Rectal smooth muscle tissue (tissue), 1 donor: ENCODE data around the gene ADAM22.

ENCODE experiments used
- H3K27ac ChIP-seq: one replicate; pipeline ENCODE4 v1.7.0; 2013; ENCODE audit warnings: low read depth, low read length, inconsistent platforms
- H3K27me3 ChIP-seq: one replicate; pipeline ENCODE4 v1.7.0; 2013; ENCODE audit warnings: low read length; ENCODE audit not compliant: control insufficient read depth, insufficient read depth
- H3K36me3 ChIP-seq: one replicate; pipeline ENCODE4 v1.7.0; 2013; ENCODE audit warnings: low read length; ENCODE audit not compliant: control insufficient read depth, insufficient read depth
- H3K4me1 ChIP-seq: one replicate; pipeline ENCODE4 v1.7.0; 2013; ENCODE audit warnings: low read length; ENCODE audit not compliant: control insufficient read depth, insufficient read depth
- H3K4me3 ChIP-seq: one replicate; pipeline ENCODE4 v1.7.0; 2013; ENCODE audit warnings: low read length
- H3K9ac ChIP-seq: one replicate; pipeline ENCODE4 v1.7.0; 2013; ENCODE audit warnings: low read length

Gene ADAM22

DNA sequence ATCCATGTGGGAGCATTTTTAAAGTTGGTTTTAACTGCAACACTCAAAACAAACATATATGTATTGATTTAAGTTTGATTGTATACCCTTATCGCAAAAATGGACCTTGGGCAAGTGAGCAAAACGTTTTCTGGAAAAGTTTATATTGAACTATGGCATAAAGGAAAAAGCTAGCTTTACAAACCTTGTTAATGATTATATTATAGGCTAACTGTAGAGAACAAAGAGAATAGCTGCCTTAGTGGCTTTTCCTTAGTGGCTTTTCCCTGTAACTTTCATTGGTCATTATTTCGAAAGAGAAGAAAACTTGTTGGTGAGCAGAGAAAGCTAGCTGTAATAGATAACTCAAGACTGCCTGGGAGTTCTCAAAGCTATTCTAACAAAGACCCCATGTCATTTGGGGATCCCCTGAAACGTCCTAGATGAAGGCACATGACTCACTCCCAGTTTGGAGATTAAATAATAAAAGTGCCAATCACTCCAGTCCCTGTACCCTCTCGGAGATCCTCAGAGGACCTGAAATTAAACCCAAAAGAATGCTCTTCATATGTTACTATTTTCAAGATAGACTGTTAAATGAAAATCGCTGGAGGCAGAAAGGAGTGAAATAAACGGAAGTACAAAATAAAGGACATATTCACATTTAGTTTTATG, 193.7 kb downstream of the ADAM22 start:
- Histone ChIP-seq H3K27me3 (no peaks in the 10 kb centered on the region), H3K36me3 (no peaks in the 10 kb centered on the region), H3K4me1 (no peaks in the 10 kb centered on the region), H3K9ac (no peak overlapping the region), H3K27ac (no peak overlapping the region), H3K4me3 (no peak overlapping the region)

DNA sequence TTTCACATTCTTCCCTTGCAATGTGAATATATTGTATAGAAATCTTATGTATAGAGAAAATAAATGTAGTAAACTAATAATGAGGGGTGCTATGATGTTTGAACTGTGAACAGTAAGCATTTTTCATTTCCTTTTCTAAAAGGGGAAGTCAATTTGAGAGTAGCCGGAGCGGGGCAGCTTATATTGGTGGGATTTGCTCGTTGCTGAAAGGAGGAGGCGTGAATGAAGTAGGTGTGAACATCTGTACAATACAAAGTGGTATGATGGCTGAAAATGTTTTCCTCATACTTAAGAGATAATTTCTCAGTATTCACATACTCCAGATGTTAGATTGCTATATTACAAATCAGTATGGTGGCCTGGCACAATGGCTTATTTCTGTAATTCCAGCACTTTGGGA, 198.7 kb downstream of the ADAM22 start:
- Histone ChIP-seq H3K36me3 (no peaks in the 10 kb centered on the region), H3K9ac (no peak overlapping the region), H3K27me3 (no peaks in the 10 kb centered on the region), H3K4me3 (no peak overlapping the region), H3K27ac (no peak overlapping the region), H3K4me1 (no peaks in the 10 kb centered on the region)

DNA sequence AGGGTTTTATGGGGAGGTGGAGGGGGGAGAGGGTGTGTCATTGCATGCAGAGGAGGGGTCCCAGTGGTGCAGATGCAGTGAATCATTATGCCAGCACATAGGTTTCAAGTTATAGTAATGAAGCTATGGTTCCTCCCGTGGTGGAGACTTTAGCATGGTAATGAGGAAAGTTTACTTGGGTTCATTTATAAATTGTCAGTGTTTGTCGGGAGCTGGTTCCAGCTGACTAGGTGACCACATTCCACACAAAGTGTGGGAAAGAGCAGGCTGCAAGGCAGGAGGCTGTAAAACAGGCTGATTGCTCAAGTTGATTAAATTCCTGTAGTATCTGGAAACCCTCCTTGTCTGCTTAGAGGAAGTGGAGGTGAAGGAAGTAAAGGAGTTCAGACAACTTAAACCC, 206.9 kb downstream of the ADAM22 start:
- Histone ChIP-seq H3K4me3 (no peak overlapping the region), H3K4me1 (no peaks in the 10 kb centered on the region), H3K36me3 (no peaks in the 10 kb centered on the region), H3K27ac (no peak overlapping the region), H3K27me3 (no peaks in the 10 kb centered on the region), H3K9ac (no peak overlapping the region)

DNA sequence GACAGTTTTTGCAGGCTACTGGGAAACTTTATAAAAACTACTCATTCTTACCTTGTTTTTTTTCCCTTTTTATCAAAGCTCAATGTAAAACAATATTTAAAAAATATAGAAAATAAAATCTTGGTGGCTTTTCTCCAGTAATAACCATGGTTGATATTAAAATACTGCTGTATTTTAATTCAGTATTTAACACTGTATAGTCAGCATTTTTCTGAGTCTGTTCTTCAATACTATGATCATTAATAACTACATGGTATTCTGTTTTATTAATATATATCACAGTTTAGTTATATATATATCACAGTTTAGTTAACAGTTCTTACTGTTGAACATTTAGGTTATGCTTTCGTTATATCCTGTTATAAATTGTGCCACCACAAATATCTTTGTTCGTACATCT, 207.4 kb downstream of the ADAM22 start:
- Histone ChIP-seq H3K9ac (no peak overlapping the region), H3K4me3 (no peak overlapping the region), H3K27ac (no peak overlapping the region), H3K4me1 (no peaks in the 10 kb centered on the region), H3K27me3 (no peaks in the 10 kb centered on the region), H3K36me3 (no peaks in the 10 kb centered on the region)

DNA sequence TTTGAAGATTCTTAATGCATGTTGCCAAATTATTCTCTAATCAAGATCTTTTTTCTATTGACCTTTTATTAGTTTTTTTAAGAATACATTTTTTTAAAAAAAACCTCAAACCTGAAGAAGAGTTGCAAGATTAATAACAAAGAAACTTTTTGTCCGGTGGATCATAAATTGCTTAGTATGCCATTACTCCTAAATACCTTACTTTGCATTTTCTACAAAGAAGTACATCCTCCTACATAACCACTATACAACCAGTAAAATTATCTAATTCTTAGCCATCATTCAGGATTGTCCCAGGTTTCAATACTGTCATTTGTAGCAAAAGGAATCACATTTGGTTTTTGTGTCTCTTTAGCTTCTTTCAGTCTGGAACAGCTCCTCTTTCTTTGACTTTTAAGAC, 207.9 kb downstream of the ADAM22 start:
- H3K36me3 ChIP-seq, result no peaks in the 10 kb centered on the region
- no peak overlapping the region for H3K4me3 ChIP-seq
- H3K27me3 ChIP-seq, result no peaks in the 10 kb centered on the region
- H3K27ac ChIP-seq, result no peak overlapping the region
- H3K4me1 ChIP-seq, result no peaks in the 10 kb centered on the region
- H3K9ac ChIP-seq, result no peak overlapping the region

DNA sequence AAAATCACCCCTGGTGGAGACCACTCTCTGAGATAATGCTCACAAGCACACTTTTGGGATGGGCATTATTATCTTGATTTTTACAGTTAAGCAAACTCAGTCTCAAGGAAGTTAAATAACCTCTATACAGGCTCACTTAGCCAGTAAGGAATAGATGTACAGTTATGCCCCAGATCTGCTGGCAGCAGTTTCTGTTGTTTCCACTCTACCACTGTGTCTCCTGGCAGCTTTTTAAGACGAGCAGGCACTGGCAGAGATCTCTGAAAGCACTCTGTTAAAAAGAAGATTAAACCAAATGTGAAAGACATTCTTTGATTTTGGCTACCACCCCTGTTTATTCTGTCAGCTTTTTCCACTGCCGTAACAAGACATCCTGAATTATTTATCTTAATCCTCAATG, 212.6 kb downstream of the ADAM22 start:
- H3K27ac ChIP-seq, result no peak overlapping the region
- no peaks in the 10 kb centered on the region for H3K27me3 ChIP-seq
- no peak overlapping the region for H3K4me3 ChIP-seq
- H3K9ac ChIP-seq, result no peak overlapping the region
- H3K36me3 ChIP-seq, result no peaks in the 10 kb centered on the region
- no peaks in the 10 kb centered on the region for H3K4me1 ChIP-seq

DNA sequence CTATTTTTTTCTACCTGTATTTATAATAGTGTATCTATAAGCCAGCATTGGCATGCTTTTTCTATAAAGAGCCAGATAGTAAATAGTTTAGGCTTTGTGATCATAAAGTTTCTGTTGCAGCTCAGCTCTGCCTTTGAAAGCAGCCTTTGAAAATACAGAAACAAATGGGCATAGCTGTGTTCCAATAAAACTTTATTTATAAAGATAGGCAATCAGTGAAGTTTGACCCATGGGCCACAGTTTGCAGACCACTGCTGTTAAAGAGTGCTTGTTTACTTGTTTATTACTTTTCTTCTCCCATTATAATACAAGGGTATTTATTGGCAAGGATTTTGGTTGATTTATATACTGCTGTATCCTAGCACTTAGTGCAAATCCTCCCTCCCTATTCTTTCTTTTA, 213.3 kb downstream of the ADAM22 start:
- no peak overlapping the region for H3K27ac ChIP-seq
- H3K27me3 ChIP-seq, result no peaks in the 10 kb centered on the region
- no peaks in the 10 kb centered on the region for H3K36me3 ChIP-seq
- H3K4me1 ChIP-seq, result no peaks in the 10 kb centered on the region
- H3K9ac ChIP-seq, result no peak overlapping the region
- no peak overlapping the region for H3K4me3 ChIP-seq

DNA sequence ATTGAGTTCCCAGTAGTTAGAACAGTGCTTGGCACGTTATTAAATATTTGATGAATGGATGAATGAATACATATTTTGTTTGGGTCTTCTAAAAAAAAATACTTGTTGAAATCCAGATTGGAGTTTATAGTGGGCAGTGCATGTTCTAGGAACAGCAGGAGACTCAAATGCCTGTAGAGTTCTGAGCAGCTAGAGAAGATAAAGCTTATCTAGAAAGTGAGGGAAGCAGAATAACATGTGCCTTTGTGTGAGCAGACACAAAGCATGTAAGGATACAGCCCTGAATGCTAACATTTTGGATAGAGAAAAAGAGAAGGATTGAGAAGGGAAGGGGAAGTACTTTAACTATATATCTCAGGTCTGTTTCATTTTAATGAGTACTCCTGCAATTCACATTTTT, 213.9 kb downstream of the ADAM22 start:
- Histone ChIP-seq H3K27me3 (no peaks in the 10 kb centered on the region), H3K27ac (no peak overlapping the region), H3K9ac (no peak overlapping the region), H3K36me3 (no peaks in the 10 kb centered on the region), H3K4me1 (no peaks in the 10 kb centered on the region), H3K4me3 (no peak overlapping the region)

DNA sequence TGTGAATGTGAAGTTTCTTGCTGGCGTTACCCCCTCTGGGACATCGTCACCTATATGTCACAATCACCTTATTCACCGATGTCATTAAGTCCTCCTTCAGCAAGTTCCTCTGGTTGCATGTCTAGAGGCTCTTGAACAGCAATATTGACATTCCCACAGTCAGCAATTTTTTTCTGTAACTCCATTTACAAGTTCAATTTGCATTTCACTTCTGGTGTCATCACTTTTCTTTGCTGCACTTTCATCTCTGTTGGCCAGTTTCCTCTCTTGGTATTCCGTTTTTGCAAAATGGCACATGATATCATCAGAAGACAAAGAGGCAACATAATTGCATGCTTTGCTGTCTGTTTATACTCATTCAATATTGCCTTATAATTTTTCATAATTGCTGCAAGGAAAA, 216.0 kb downstream of the ADAM22 start:
- no peaks in the 10 kb centered on the region for H3K36me3 ChIP-seq
- H3K27me3 ChIP-seq, result no peaks in the 10 kb centered on the region
- no peak overlapping the region for H3K27ac ChIP-seq
- no peak overlapping the region for H3K4me3 ChIP-seq
- no peaks in the 10 kb centered on the region for H3K4me1 ChIP-seq
- H3K9ac ChIP-seq, result no peak overlapping the region

DNA sequence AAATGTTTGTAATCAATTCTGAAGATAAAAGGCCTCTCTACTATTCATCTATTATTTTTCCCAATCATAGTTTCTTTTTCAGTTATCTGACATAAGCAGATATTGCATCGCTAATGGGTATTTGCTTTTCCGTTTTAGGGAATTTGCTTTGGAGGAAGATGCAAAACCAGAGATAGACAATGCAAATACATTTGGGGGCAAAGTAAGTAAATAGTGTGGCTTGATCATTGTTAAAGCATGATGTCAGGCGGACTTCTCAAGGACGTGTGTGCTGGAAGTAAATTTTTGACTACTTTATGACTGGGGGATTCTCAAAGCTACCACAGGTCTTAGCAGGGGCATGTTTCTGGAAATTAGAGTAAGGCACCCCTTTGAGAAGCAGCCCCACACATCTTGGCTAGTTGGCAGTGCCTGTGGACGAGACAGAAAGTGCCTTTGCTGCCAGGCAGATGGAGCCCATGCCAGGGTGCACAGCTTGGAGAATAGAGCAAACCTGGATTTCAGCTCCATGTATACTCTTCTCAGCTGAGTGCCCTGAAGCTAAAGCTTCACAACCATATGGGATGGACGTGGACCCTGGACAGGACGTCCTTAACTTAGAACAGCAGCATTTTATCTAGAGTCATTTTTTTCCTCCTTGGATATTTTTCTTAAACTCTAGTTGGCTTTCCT, 217.2 kb downstream of the ADAM22 start:
- Histone ChIP-seq H3K4me3 (no peak overlapping the region), H3K27ac (no peak overlapping the region), H3K27me3 (no peaks in the 10 kb centered on the region), H3K9ac (no peak overlapping the region), H3K36me3 (no peaks in the 10 kb centered on the region), H3K4me1 (no peaks in the 10 kb centered on the region)

DNA sequence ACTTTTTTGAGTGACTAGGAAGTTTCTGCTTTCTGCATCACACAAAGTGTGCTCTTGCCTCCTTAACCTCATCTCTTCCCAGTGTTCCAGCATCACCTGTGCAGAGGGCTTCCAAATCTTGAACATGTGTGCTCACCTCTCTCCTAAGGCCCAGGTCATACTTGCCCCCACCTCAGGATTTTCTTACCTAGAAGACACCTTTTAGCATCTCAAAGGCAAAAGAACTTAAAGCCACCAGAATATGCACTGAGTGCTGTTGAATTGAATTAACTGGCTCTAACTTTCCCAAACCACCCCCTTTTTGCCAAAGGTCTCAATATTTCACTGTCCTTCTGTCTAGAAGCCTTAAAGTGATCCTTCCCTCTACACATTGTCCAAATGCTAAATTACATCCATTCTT, 219.3 kb downstream of the ADAM22 start:
- Histone ChIP-seq H3K36me3 (no peaks in the 10 kb centered on the region), H3K27me3 (no peaks in the 10 kb centered on the region), H3K9ac (no peak overlapping the region), H3K27ac (no peak overlapping the region), H3K4me1 (no peaks in the 10 kb centered on the region), H3K4me3 (no peak overlapping the region)

DNA sequence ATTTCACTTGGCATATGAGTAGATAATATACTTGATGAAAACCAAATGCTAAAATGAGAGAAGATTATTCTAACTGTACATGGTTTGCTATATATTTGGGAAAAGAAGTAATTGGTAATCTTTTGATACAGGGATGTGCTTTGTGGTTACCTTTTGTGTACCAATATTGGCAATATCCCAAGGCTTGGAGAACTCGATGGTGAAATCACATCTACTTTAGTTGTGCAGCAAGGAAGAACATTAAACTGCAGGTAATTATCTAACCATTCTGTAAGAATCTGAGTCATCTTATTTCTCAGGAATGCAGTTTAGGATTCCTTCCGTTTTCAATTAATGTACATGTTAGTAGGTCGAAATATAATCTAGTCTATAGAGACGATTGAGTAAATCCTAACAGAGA, 221.7 kb downstream of the ADAM22 start:
- Histone ChIP-seq H3K27me3 (no peaks in the 10 kb centered on the region), H3K4me3 (no peak overlapping the region), H3K9ac (no peak overlapping the region), H3K27ac (no peak overlapping the region), H3K4me1 (no peaks in the 10 kb centered on the region), H3K36me3 (no peaks in the 10 kb centered on the region)

DNA sequence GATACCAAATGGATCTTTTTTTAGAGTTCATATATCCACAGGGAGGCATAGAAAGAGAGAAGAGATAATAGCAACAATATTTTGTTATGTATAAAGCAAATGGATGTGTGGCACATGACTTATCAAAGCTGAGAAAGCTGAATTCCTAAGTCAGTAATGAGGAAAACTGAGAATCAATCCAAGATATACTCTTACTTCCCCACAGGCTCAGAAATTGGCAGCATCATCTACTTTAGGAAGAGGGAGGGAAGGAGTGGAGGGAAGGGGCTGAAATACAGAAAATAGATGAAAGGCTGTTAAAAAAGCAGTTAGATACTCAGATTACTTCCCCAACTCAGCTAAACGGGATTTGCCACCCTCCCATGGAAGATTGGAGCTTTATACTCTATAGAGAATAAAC, 222.3 kb downstream of the ADAM22 start:
- Histone ChIP-seq H3K27ac (no peak overlapping the region), H3K27me3 (no peaks in the 10 kb centered on the region), H3K9ac (no peak overlapping the region), H3K36me3 (no peaks in the 10 kb centered on the region), H3K4me1 (no peaks in the 10 kb centered on the region), H3K4me3 (no peak overlapping the region)
